Tibial nerve (tissue), 4 donors: Measurements from ENCODE around the gene NEAT1.

Experiments
- EP300 ChIP-seq, 2 donors: sonication (generic); formaldehyde crosslinking; IDR thresholded peaks; one replicate each; pipeline ENCODE4 v1.6.1; 2017; ENCODE audit warnings: antibody characterized with exemption in 2 of 2, mild to moderate bottlenecking in 1 of 2
- POLR2A ChIP-seq, 2 donors: fragments of 450-650 bp; IDR thresholded peaks; one replicate each; pipeline ENCODE4 v1.6.1; 2017; ENCODE audit warnings: antibody characterized with exemption in 2 of 2, mild to moderate bottlenecking in 2 of 2, moderate library complexity in 2 of 2
- TF ChIP-seq, protein P1 (sequence below), 5 experiments: fragments of 200-600 bp in 3 of 5; fragments of 450-650 bp in 2 of 5; sonication (generic) in 3 of 5; IDR thresholded peaks; one replicate each; pipeline ENCODE4 v1.5.1; 2016 to 2019; ENCODE audit warnings: antibody characterized with exemption in 5 of 5, mild to moderate bottlenecking in 3 of 5, moderate library complexity in 2 of 5

DNA sequence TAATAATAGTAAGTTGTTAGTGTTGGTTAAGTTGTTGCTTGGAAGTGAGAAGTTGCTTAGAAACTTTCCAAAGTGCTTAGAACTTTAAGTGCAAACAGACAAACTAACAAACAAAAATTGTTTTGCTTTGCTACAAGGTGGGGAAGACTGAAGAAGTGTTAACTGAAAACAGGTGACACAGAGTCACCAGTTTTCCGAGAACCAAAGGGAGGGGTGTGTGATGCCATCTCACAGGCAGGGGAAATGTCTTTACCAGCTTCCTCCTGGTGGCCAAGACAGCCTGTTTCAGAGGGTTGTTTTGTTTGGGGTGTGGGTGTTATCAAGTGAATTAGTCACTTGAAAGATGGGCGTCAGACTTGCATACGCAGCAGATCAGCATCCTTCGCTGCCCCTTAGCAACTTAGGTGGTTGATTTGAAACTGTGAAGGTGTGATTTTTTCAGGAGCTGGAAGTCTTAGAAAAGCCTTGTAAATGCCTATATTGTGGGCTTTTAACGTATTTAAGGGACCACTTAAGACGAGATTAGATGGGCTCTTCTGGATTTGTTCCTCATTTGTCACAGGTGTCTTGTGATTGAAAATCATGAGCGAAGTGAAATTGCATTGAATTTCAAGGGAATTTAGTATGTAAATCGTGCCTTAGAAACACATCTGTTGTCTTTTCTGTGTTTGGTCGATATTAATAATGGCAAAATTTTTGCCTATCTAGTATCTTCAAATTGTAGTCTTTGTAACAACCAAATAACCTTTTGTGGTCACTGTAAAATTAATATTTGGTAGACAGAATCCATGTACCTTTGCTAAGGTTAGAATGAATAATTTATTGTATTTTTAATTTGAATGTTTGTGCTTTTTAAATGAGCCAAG lies 2.7 kb downstream of the NEAT1 start:
- TF ChIP-seq POLR2A (IDR thresholded peaks at IDR 0.05): no peak
- TF ChIP-seq, protein P1, sequence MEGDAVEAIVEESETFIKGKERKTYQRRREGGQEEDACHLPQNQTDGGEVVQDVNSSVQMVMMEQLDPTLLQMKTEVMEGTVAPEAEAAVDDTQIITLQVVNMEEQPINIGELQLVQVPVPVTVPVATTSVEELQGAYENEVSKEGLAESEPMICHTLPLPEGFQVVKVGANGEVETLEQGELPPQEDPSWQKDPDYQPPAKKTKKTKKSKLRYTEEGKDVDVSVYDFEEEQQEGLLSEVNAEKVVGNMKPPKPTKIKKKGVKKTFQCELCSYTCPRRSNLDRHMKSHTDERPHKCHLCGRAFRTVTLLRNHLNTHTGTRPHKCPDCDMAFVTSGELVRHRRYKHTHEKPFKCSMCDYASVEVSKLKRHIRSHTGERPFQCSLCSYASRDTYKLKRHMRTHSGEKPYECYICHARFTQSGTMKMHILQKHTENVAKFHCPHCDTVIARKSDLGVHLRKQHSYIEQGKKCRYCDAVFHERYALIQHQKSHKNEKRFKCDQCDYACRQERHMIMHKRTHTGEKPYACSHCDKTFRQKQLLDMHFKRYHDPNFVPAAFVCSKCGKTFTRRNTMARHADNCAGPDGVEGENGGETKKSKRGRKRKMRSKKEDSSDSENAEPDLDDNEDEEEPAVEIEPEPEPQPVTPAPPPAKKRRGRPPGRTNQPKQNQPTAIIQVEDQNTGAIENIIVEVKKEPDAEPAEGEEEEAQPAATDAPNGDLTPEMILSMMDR (IDR thresholded peaks at IDR 0.05): peak in 1 of 5 experiments; percentile 34
- TF ChIP-seq EP300 (IDR thresholded peaks at IDR 0.05): peak in 1 of 2 donors; percentile 87
